HCT116 (cell line): ENCODE measurements around the gene CSGALNACT2. TPM values are rescaled to one million over a fixed set of nuclear protein-coding genes. Genes with fewer than 3 reads are reported as not detected.

Experiments used
- ATAC-seq: fragments of 200-7000 bp; cut with Tn5 transposase; 2 replicates; pipeline ENCODE4 v1.9.1; 2020; ENCODE audit warnings: mild to moderate bottlenecking, moderate library complexity
- BruUV-seq: library from RNA; stranded (reverse); fragments of 400-500 nt; replicated peaks from 2 replicates; lab custom pipeline; 2021; lab: Mats Ljungman, UMichigan
- CTCF ChIA-PET: fragments of 300-600 bp; sonication (Branson Sonifier 250); formaldehyde crosslinking; loops from one replicate; lab custom pipeline; 2021; ENCODE audit warnings: antibody characterized with exemption; lab: Charles Lee
- POLR2A ChIA-PET: fragments of 300-600, 350-600 bp; sonication (Branson Sonifier 250); formaldehyde crosslinking; loops from one replicate; lab custom pipeline; 2021; ENCODE audit warnings: antibody characterized with exemption; lab: Charles Lee
- RAD21 ChIA-PET, 2 experiments: fragments of 300-600 bp; sonication (Branson Sonifier 250); formaldehyde crosslinking; loops; one replicate each; lab custom pipeline; 2023; ENCODE audit warnings: low total read pairs in 2 of 2; ENCODE audit not compliant: uncharacterized antibody in 2 of 2, unreplicated experiment in 2 of 2, low non-redundant PET in 1 of 2; lab: Charles Lee
- DNase-seq: peaks from one replicate; pipeline ENCODE4 v3.0.0-alpha.2; 2010; ENCODE audit warnings: low read depth, low spot score
- H2AFZ ChIP-seq: fragments of 200-600 bp; shearing (Covaris generic), sonication (generic); 2 replicates; pipeline ENCODE4 v1.6.1; 2017; ENCODE audit warnings: low read depth, mixed run types, mixed read lengths, antibody characterized with exemption, low read length; ENCODE audit not compliant: poor library complexity, severe bottlenecking
- H3K27ac ChIP-seq: 2 replicates; pipeline ENCODE4 v1.5.1; 2012; ENCODE audit warnings: low read depth, low read length
- H3K27me3 ChIP-seq: fragments of 200-600 bp; sonication (generic); 2 replicates; pipeline ENCODE4 v1.6.1; 2016; ENCODE audit warnings: mixed run types, low read length, mixed read lengths; ENCODE audit not compliant: insufficient read depth
- H3K36me3 ChIP-seq, 2 experiments: fragments of 200-500 bp in 1 of 2; fragments of 200-600 bp in 1 of 2; sonication (Bioruptor generic) in 1 of 2; sonication (generic) in 1 of 2; 2 replicates each; pipeline versions ENCODE4 v1.5.1 to v1.6.1; 2014 to 2016; ENCODE audit warnings: low read length in 2 of 2, inconsistent platforms in 1 of 2, mixed read lengths in 1 of 2, mixed run types in 1 of 2; ENCODE audit not compliant: insufficient read depth in 2 of 2, control insufficient read depth in 1 of 2
- H3K4me1 ChIP-seq, 2 experiments: fragments of 200-600 bp in 1 of 2; sonication (generic) in 1 of 2; 2 replicates each; pipeline versions ENCODE4 v1.5.1 to v1.6.1; 2012 to 2017; ENCODE audit warnings: low read length in 2 of 2, inconsistent platforms in 1 of 2, mild to moderate bottlenecking in 1 of 2, mixed read lengths in 1 of 2, mixed run types in 1 of 2, moderate library complexity in 1 of 2; ENCODE audit not compliant: insufficient read depth in 2 of 2, control insufficient read depth in 1 of 2
- H3K4me2 ChIP-seq: fragments of 200-600 bp; sonication (generic); 2 replicates; pipeline ENCODE4 v1.6.1; 2017; ENCODE audit warnings: mixed run types, low read length, mixed read lengths
- H3K4me3 ChIP-seq, 2 experiments: fragments of 200-600 bp in 1 of 2; sonication (generic) in 1 of 2; replicated peaks in 1 of 2; 2 replicates each; pipeline ENCODE4 v1.5.1; 2011 to 2016; ENCODE audit warnings: low read length in 2 of 2, control low read depth in 1 of 2, low read depth in 1 of 2, mild to moderate bottlenecking in 1 of 2, mixed read lengths in 1 of 2, mixed run types in 1 of 2
- H3K79me2 ChIP-seq: fragments of 200-600 bp; sonication (generic); 2 replicates; pipeline ENCODE4 v1.6.1; 2017; ENCODE audit warnings: mild to moderate bottlenecking, mixed run types, low read length, moderate library complexity, mixed read lengths; ENCODE audit not compliant: insufficient read depth
- H3K9ac ChIP-seq: fragments of 200-600 bp; sonication (generic); 2 replicates; pipeline ENCODE4 v1.6.1; 2016; ENCODE audit warnings: low read length, mixed read lengths
- H3K9me2 ChIP-seq: fragments of 200-600 bp; sonication (generic), shearing (Covaris generic); 2 replicates; pipeline ENCODE4 v1.6.1; 2017; ENCODE audit warnings: mixed run types, mild to moderate bottlenecking, moderate library complexity; ENCODE audit not compliant: insufficient read depth
- H3K9me3 ChIP-seq, 2 experiments: fragments of 200-500 bp in 1 of 2; fragments of 200-600 bp in 1 of 2; sonication (Bioruptor generic) in 1 of 2; sonication (generic) in 1 of 2; 2 replicates each; pipeline ENCODE4 v1.6.1; 2014 to 2017; ENCODE audit warnings: low read length in 2 of 2, mixed read lengths in 2 of 2, inconsistent platforms in 1 of 2, low read depth in 1 of 2, mild to moderate bottlenecking in 1 of 2, mixed run types in 1 of 2, moderate library complexity in 1 of 2; ENCODE audit not compliant: control insufficient read depth in 1 of 2, insufficient read depth in 1 of 2
- H4K20me1 ChIP-seq: fragments of 200-600 bp; sonication (generic), shearing (Covaris generic); 2 replicates; pipeline ENCODE4 v1.6.1; 2017; ENCODE audit warnings: mixed run types, mild to moderate bottlenecking, moderate library complexity; ENCODE audit not compliant: insufficient read depth
- CBX3 ChIP-seq: IDR thresholded peaks from 2 replicates; pipeline ENCODE4 v1.6.1; 2012; ENCODE audit warnings: low read depth
- CEBPB ChIP-seq: IDR thresholded peaks from 2 replicates; pipeline ENCODE4 v1.6.1; 2012; ENCODE audit warnings: low read depth
- EGR1 ChIP-seq: IDR thresholded peaks from 2 replicates; pipeline ENCODE4 v1.6.1; 2012; ENCODE audit warnings: low read depth
- ELF1 ChIP-seq: IDR thresholded peaks from 2 replicates; pipeline ENCODE4 v1.6.1; 2012; ENCODE audit warnings: low read depth, borderline replicate concordance
- EZH2 ChIP-seq: fragments of 200-600 bp; sonication (generic); IDR thresholded peaks from 2 replicates; pipeline ENCODE4 v1.6.1; 2017; ENCODE audit warnings: antibody characterized with exemption, mixed run types
- EZH2phosphoT487 ChIP-seq: fragments of 200-600 bp; IDR thresholded peaks from 2 replicates; pipeline ENCODE4 v1.6.1; 2018; ENCODE audit warnings: antibody characterized with exemption, borderline replicate concordance
- POLR2AphosphoS5 ChIP-seq: IDR thresholded peaks from 2 replicates; pipeline ENCODE4 v1.6.1; 2011; ENCODE audit warnings: mild to moderate bottlenecking, low read depth, low read length, moderate library complexity
- RAD21 ChIP-seq: IDR thresholded peaks from 2 replicates; pipeline ENCODE4 v1.6.1; 2012; ENCODE audit warnings: low read depth, mild to moderate bottlenecking
- SIN3A ChIP-seq: IDR thresholded peaks from 2 replicates; pipeline ENCODE4 v1.6.1; 2012; ENCODE audit warnings: low read depth
- SRF ChIP-seq: IDR thresholded peaks from 2 replicates; pipeline ENCODE4 v1.6.1; 2012; ENCODE audit warnings: low read depth
- YY1 ChIP-seq: IDR thresholded peaks from 2 replicates; pipeline ENCODE4 v1.6.1; 2011; ENCODE audit warnings: low read length, low read depth, moderate library complexity, mild to moderate bottlenecking; ENCODE audit not compliant: insufficient replicate concordance; ENCODE audit errors: extremely low read depth
- ZFX ChIP-seq: fragments of 450-650 bp; IDR thresholded peaks from 2 replicates; pipeline ENCODE4 v1.6.1; 2017
- ZNF274 ChIP-seq: fragments of 200-500 bp; sonication (Bioruptor generic); IDR thresholded peaks from 2 replicates; pipeline ENCODE4 v1.6.1; 2014; ENCODE audit warnings: mild to moderate bottlenecking, low read depth, low read length, inconsistent platforms
- intact Hi-C: fragments of 100-400 bp; cut with micrococcal nuclease; formaldehyde crosslinking; loops from 2 replicates; pipeline ENCODE4 v1.10.0; 2022
- total RNA-seq: library from RNA; stranded (reverse); gene quantifications from one replicate; pipeline ENCODE4 v1.2.1, GENCODE V29; 2021; ENCODE audit not compliant: unreplicated experiment
- TF ChIP-seq, protein P1 (sequence below): IDR thresholded peaks from 2 replicates; pipeline ENCODE4 v1.6.1; 2012; ENCODE audit warnings: low read depth
- TF ChIP-seq, protein P2 (sequence below): IDR thresholded peaks from 2 replicates; pipeline ENCODE4 v1.6.1; 2012

The CSGALNACT2 gene
- total RNA-seq, 1 experiment from 2014 or later = 9.9 TPM

- TF ChIP-seq, protein P1, sequence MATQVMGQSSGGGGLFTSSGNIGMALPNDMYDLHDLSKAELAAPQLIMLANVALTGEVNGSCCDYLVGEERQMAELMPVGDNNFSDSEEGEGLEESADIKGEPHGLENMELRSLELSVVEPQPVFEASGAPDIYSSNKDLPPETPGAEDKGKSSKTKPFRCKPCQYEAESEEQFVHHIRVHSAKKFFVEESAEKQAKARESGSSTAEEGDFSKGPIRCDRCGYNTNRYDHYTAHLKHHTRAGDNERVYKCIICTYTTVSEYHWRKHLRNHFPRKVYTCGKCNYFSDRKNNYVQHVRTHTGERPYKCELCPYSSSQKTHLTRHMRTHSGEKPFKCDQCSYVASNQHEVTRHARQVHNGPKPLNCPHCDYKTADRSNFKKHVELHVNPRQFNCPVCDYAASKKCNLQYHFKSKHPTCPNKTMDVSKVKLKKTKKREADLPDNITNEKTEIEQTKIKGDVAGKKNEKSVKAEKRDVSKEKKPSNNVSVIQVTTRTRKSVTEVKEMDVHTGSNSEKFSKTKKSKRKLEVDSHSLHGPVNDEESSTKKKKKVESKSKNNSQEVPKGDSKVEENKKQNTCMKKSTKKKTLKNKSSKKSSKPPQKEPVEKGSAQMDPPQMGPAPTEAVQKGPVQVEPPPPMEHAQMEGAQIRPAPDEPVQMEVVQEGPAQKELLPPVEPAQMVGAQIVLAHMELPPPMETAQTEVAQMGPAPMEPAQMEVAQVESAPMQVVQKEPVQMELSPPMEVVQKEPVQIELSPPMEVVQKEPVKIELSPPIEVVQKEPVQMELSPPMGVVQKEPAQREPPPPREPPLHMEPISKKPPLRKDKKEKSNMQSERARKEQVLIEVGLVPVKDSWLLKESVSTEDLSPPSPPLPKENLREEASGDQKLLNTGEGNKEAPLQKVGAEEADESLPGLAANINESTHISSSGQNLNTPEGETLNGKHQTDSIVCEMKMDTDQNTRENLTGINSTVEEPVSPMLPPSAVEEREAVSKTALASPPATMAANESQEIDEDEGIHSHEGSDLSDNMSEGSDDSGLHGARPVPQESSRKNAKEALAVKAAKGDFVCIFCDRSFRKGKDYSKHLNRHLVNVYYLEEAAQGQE = no peak
- no peak for TF ChIP-seq RAD21
Observed at GRCh38 chr10:43114743-43115611, 23.3 kb upstream of the CSGALNACT2 start (continued).

DNA sequence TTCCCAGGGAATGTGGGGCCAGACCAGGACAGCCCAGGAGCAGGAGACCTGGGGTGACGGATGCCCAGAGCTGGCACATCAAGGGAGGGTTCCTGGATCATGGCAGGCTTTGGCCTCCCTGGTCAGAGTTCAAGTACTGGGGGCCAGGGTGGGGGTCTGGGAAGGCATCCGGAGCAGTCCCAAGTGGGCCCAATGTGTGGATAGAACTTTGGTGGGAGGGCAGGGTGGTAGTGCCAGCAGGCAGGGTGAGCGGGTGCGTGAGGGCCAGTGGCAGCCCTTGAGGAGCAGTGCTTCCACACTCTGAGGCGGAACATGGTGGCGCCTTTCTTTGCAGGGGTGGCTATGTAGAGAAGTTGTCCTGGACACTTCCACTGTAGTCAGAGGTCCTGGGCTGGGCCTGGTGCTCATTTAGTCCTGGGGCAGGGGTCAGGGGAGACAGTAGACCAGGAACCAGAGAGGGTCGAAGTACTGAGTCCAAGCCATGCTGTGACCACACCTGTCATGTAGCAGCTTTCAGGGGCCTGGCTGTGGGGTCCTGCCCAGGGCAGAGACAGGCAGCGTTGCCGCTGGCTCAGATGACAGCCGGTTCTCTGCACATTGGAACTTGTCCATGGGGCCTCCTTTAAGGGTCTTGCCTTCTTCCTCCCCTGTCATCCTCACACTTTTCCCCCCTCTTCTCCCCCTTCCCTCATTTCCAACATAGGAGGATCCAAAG is 22.2 kb upstream of the CSGALNACT2 start:
- intact Hi-C loops = no loop called here
- Histone ChIP-seq H3K9ac (no peak overlapping the region), H3K9me2 (no peaks in the 10 kb centered on the region), H3K36me3 (no peaks in the 10 kb centered on the region), H3K4me3 (no peak overlapping the region), H2AFZ (no peak overlapping the region), H4K20me1 (no peaks in the 10 kb centered on the region), H3K79me2 (no peaks in the 10 kb centered on the region), H3K9me3 (no peaks in the 10 kb centered on the region), H3K27me3 (no peaks in the 10 kb centered on the region), H3K27ac (no peak overlapping the region), H3K4me1 (no peaks in the 10 kb centered on the region), H3K4me2 (no peak overlapping the region)
- CTCF ChIA-PET = no interaction called here
- BruUV-seq = no TSS peak
- DNase-seq = no peak
- RAD21 ChIA-PET = no interaction called here
- POLR2A ChIA-PET = no interaction called here
- no peak for ATAC-seq
- TF ChIP-seq SRF = no peak
- no peak for TF ChIP-seq YY1
- TF ChIP-seq EZH2 = no peak
- no peak for TF ChIP-seq CBX3
- TF ChIP-seq ELF1 = no peak
- no peak for TF ChIP-seq ZFX
- no peak for TF ChIP-seq ZNF274
- no peak for TF ChIP-seq EGR1
- no peak for TF ChIP-seq POLR2AphosphoS5
- TF ChIP-seq SIN3A = no peak
- TF ChIP-seq, protein P2, sequence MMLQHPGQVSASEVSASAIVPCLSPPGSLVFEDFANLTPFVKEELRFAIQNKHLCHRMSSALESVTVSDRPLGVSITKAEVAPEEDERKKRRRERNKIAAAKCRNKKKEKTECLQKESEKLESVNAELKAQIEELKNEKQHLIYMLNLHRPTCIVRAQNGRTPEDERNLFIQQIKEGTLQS = no peak
- TF ChIP-seq EZH2phosphoT487 = no peak
- no peak for TF ChIP-seq CEBPB
- no peak for TF ChIP-seq RAD21
- TF ChIP-seq, protein P1 = no peak
